HepG2 (cell line): ENCODE measurements around the gene PPP1CC. TPM values are rescaled to one million over a fixed set of nuclear protein-coding genes. Genes with fewer than 3 reads are reported as not detected.

Source experiments
- ATF7-NPFF ChIP-seq: sonication (generic); formaldehyde crosslinking; IDR thresholded peaks from 2 replicates; pipeline ENCODE4 v1.8.1; 2023; ENCODE audit warnings: mild to moderate bottlenecking, low read depth, missing genetic modification reagents, moderate library complexity
- CREB1 ChIP-seq, 2 experiments: fragments of 450-650 bp in 1 of 2; IDR thresholded peaks; 2 replicates each; pipeline ENCODE4 v1.6.1; 2016 to 2017; ENCODE audit warnings: control low read depth in 1 of 2, mild to moderate bottlenecking in 1 of 2, missing compliant biosample characterization in 1 of 2, missing genetic modification characterization in 1 of 2
- GLI4 ChIP-seq: sonication (generic); formaldehyde crosslinking; IDR thresholded peaks from 2 replicates; pipeline ENCODE4 v1.5.1; 2020; ENCODE audit warnings: missing genetic modification reagents, mild to moderate bottlenecking, moderate library complexity, borderline replicate concordance
- MIER2 ChIP-seq: IDR thresholded peaks from 2 replicates; pipeline ENCODE4 v1.6.1; 2016; ENCODE audit warnings: missing biosample characterization, missing genetic modification reagents
- PHF8 ChIP-seq: sonication (generic); formaldehyde crosslinking; IDR thresholded peaks from 2 replicates; pipeline ENCODE4 v1.5.0; 2020; ENCODE audit warnings: missing genetic modification reagents
- PITX1 ChIP-seq: sonication (generic); formaldehyde crosslinking; IDR thresholded peaks from 2 replicates; pipeline ENCODE4 v1.5.1; 2020; ENCODE audit warnings: mild to moderate bottlenecking, missing genetic modification reagents
- RARA ChIP-seq: IDR thresholded peaks from 2 replicates; pipeline ENCODE4 v1.6.1; 2016; ENCODE audit warnings: missing genetic modification reagents, missing compliant biosample characterization
- SNAPC2 ChIP-seq: sonication (generic); formaldehyde crosslinking; IDR thresholded peaks from 2 replicates; pipeline ENCODE4 v1.8.1; 2022; ENCODE audit warnings: mild to moderate bottlenecking, missing genetic modification reagents
- SOX6 ChIP-seq, 2 experiments: fragments of 450-650 bp in 1 of 2; sonication (generic) in 1 of 2; formaldehyde crosslinking in 1 of 2; IDR thresholded peaks; 2 replicates each; pipeline versions ENCODE4 v1.4.0 to v1.6.1; 2017 to 2020; ENCODE audit warnings: antibody characterized with exemption in 1 of 2, mild to moderate bottlenecking in 1 of 2, missing genetic modification reagents in 1 of 2
- TARDBP ChIP-seq: sonication (generic); formaldehyde crosslinking; IDR thresholded peaks from 2 replicates; pipeline ENCODE4 v1.8.0; 2022; ENCODE audit warnings: mild to moderate bottlenecking, missing genetic modification reagents
- THYN1 ChIP-seq: sonication (generic); formaldehyde crosslinking; IDR thresholded peaks from 2 replicates; pipeline ENCODE4 v1.8.1; 2023; ENCODE audit warnings: low read depth, mild to moderate bottlenecking, moderate library complexity, missing genetic modification reagents, borderline replicate concordance
- ZNF20 ChIP-seq: sonication (generic); formaldehyde crosslinking; IDR thresholded peaks from 2 replicates; pipeline ENCODE4 v1.4.0; 2020; ENCODE audit warnings: mild to moderate bottlenecking, moderate library complexity, missing genetic modification reagents
- ZNF282 ChIP-seq: fragments of 450-650 bp; IDR thresholded peaks from 2 replicates; pipeline ENCODE4 v1.6.1; 2018; ENCODE audit not compliant: partially characterized antibody
- ZNF460 ChIP-seq: sonication (generic); formaldehyde crosslinking; IDR thresholded peaks from 2 replicates; pipeline ENCODE4 v1.5.1; 2020; ENCODE audit warnings: missing genetic modification reagents, mild to moderate bottlenecking, borderline replicate concordance
- ZNF83 ChIP-seq: sonication (generic); formaldehyde crosslinking; IDR thresholded peaks from 2 replicates; pipeline ENCODE4 v1.4.0; 2020; ENCODE audit warnings: missing genetic modification reagents, mild to moderate bottlenecking, borderline replicate concordance
- polyA plus RNA-seq, 8 experiments: library from polyadenylated mRNA; depleted of rRNA in 3 of 8; stranded (reverse) in 7 of 8; unstranded in 1 of 8; fragments of >200 nt; fragmentation: Illumina TruSeq in 4 of 8; extraction: Trizol in 4 of 8; gene quantifications; 2 replicates each; pipeline versions ENCODE4 v1.2.1 to v1.2.3, GENCODE V29; 2011 to 2016; ENCODE audit warnings: low read depth in 4 of 8, missing spikeins in 1 of 8, mixed read lengths in 1 of 8; ENCODE audit not compliant: insufficient read depth in 1 of 8
- total RNA-seq, 5 experiments: library from RNA; depleted of rRNA; stranded (reverse); fragments of >200 nt; fragmentation: Illumina TruSeq; extraction: Trizol; gene quantifications; 2 replicates each; pipeline ENCODE4 v1.2.3, GENCODE V29; 2016; ENCODE audit warnings: low read depth in 1 of 5
- TF ChIP-seq, protein P1 (sequence below): sonication (generic); formaldehyde crosslinking; IDR thresholded peaks from 2 replicates; pipeline ENCODE4 v1.5.0; 2020; ENCODE audit warnings: missing genetic modification reagents
- TF ChIP-seq, protein P2 (sequence below): sonication (generic); formaldehyde crosslinking; IDR thresholded peaks from 2 replicates; pipeline ENCODE4 v1.5.0; 2020; ENCODE audit warnings: mild to moderate bottlenecking, missing genetic modification reagents, moderate library complexity
- TF ChIP-seq, protein P3 (sequence below): sonication (generic); formaldehyde crosslinking; conservative IDR thresholded peaks from 2 replicates; pipeline ENCODE4 v1.4.0; 2020; ENCODE audit warnings: missing genetic modification reagents
- TF ChIP-seq, protein P4 (sequence below): sonication (generic); formaldehyde crosslinking; IDR thresholded peaks from 2 replicates; pipeline ENCODE4 v1.5.0; 2020; ENCODE audit warnings: mild to moderate bottlenecking, missing genetic modification reagents
- TF ChIP-seq, protein P5 (sequence below): sonication (generic); formaldehyde crosslinking; IDR thresholded peaks from 2 replicates; pipeline ENCODE4 v1.5.0; 2020; ENCODE audit warnings: missing genetic modification reagents

The PPP1CC gene
- total and polyA plus RNA-seq, 2 of the 13 experiments (the other 11 are each of a cell fraction or from before 2014, with no cell fraction given): 178 to 187 TPM

DNA sequence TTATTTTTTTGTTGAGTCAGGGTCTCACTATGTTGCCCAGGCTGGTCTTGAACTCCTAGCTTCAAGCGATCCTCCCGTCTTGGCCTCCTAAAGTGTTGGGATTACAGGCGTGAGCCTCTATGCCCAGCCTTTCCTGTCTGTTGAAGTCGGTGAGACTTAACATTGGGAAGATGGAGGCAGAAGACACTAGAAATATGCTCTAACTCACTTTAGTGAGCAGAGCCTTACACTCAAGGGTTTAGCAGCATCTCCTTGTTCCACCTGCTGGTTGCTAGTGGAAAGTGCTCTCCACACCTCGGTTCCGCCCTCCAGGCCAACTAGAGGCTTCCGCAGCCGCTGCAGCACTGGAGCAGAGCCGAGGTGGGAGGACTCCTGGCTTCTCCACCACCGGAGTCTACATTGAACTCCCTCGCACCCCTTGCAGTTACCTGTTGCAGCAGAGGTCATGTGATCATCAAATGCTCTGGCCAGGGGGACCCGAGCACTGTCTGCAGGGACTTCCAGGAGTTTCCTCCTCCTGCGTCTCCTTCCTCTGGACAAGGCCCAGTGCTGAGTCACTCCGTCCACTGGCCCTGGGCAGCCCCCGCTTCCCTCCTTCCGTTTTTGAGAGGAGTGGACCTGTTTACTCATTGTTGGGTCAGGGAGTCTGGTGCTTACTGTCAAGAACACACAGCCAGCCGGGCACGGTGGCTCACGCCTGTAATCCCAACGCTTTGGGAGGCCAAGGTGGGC is 44.4 kb downstream of the PPP1CC start (continued):
- TF ChIP-seq ATF7-NPFF (CRISPR knock-in tag) (no peak), ZNF83 (no peak), ZNF20 (CRISPR knock-in tag) (no peak), PHF8 (CRISPR knock-in tag) (peak; percentile 34; the same call in 1 of the 2 replicates), ZNF460 (CRISPR knock-in tag) (peak; percentile 65; the same call in 1 of the 2 replicates), MIER2 (CRISPR knock-in tag) (peak; percentile 32; the same call in 1 of the 2 replicates), SOX6 (IDR thresholded peaks at IDR 0.05) (no peak), SOX6 (CRISPR knock-in tag; IDR thresholded peaks at IDR 0.05) (no peak), ZNF282 (no peak), SNAPC2 (CRISPR knock-in tag) (no peak), CREB1 (IDR thresholded peaks at IDR 0.05) (no peak), CREB1 (CRISPR knock-in tag; IDR thresholded peaks at IDR 0.05) (no peak), GLI4 (no peak), TARDBP (CRISPR knock-in tag) (peak; percentile 39; the same call in 1 of the 2 replicates), RARA (CRISPR knock-in tag) (no peak), PITX1 (no peak), THYN1 (CRISPR knock-in tag) (no peak)
- TF ChIP-seq, protein P1, sequence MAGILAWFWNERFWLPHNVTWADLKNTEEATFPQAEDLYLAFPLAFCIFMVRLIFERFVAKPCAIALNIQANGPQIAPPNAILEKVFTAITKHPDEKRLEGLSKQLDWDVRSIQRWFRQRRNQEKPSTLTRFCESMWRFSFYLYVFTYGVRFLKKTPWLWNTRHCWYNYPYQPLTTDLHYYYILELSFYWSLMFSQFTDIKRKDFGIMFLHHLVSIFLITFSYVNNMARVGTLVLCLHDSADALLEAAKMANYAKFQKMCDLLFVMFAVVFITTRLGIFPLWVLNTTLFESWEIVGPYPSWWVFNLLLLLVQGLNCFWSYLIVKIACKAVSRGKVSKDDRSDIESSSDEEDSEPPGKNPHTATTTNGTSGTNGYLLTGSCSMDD (CRISPR knock-in tag): no peak
- TF ChIP-seq, protein P2, sequence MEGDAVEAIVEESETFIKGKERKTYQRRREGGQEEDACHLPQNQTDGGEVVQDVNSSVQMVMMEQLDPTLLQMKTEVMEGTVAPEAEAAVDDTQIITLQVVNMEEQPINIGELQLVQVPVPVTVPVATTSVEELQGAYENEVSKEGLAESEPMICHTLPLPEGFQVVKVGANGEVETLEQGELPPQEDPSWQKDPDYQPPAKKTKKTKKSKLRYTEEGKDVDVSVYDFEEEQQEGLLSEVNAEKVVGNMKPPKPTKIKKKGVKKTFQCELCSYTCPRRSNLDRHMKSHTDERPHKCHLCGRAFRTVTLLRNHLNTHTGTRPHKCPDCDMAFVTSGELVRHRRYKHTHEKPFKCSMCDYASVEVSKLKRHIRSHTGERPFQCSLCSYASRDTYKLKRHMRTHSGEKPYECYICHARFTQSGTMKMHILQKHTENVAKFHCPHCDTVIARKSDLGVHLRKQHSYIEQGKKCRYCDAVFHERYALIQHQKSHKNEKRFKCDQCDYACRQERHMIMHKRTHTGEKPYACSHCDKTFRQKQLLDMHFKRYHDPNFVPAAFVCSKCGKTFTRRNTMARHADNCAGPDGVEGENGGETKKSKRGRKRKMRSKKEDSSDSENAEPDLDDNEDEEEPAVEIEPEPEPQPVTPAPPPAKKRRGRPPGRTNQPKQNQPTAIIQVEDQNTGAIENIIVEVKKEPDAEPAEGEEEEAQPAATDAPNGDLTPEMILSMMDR (CRISPR knock-in tag): peak; percentile 84
- TF ChIP-seq, protein P3, sequence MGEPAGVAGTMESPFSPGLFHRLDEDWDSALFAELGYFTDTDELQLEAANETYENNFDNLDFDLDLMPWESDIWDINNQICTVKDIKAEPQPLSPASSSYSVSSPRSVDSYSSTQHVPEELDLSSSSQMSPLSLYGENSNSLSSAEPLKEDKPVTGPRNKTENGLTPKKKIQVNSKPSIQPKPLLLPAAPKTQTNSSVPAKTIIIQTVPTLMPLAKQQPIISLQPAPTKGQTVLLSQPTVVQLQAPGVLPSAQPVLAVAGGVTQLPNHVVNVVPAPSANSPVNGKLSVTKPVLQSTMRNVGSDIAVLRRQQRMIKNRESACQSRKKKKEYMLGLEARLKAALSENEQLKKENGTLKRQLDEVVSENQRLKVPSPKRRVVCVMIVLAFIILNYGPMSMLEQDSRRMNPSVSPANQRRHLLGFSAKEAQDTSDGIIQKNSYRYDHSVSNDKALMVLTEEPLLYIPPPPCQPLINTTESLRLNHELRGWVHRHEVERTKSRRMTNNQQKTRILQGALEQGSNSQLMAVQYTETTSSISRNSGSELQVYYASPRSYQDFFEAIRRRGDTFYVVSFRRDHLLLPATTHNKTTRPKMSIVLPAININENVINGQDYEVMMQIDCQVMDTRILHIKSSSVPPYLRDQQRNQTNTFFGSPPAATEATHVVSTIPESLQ (CRISPR knock-in tag): no peak
- TF ChIP-seq, protein P4, sequence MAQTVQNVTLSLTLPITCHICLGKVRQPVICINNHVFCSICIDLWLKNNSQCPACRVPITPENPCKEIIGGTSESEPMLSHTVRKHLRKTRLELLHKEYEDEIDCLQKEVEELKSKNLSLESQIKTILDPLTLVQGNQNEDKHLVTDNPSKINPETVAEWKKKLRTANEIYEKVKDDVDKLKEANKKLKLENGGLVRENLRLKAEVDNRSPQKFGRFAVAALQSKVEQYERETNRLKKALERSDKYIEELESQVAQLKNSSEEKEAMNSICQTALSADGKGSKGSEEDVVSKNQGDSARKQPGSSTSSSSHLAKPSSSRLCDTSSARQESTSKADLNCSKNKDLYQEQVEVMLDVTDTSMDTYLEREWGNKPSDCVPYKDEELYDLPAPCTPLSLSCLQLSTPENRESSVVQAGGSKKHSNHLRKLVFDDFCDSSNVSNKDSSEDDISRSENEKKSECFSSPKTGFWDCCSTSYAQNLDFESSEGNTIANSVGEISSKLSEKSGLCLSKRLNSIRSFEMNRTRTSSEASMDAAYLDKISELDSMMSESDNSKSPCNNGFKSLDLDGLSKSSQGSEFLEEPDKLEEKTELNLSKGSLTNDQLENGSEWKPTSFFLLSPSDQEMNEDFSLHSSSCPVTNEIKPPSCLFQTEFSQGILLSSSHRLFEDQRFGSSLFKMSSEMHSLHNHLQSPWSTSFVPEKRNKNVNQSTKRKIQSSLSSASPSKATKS (CRISPR knock-in tag): no peak
- TF ChIP-seq, protein P5, sequence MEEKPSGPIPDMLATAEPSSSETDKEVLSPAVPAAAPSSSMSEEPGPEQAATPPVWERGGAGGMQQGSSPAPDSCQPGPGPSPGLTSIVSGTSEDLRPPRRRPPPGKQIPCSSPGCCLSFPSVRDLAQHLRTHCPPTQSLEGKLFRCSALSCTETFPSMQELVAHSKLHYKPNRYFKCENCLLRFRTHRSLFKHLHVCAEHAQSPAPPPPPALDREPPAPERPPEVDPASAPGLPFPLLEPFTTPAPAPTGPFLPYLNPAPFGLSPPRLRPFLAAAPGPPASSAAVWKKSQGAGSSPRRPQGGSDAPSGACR: no peak
